Caco-2 (cell line): ENCODE data around the gene MOB3B. TPM values are rescaled to one million over a fixed set of nuclear protein-coding genes. Genes with fewer than 3 reads are reported as not detected.

ENCODE experiments used
- BruUV-seq: library from RNA; stranded (reverse); fragments of 400-500 nt; replicated peaks from 2 replicates; lab custom pipeline; 2021; lab: Mats Ljungman, UMichigan
- CTCF ChIA-PET: fragments of 300-600 bp; sonication (Branson Sonifier 250); formaldehyde crosslinking; loops from one replicate; lab custom pipeline; 2022; ENCODE audit warnings: antibody characterized with exemption; lab: Charles Lee
- POLR2A ChIA-PET: fragments of 300-600 bp; sonication (Branson Sonifier 250); formaldehyde crosslinking; loops from one replicate; lab custom pipeline; 2022; ENCODE audit warnings: antibody characterized with exemption; lab: Charles Lee
- DNase-seq, 2 experiments: peaks; one replicate each; pipeline versions ENCODE4 v3.0.0 to v3.0.0-alpha.2; 2020 to 2022
- H3K27me3 ChIP-seq: replicated peaks from 2 replicates; pipeline ENCODE4 v1.6.0; 2011; ENCODE audit warnings: low read length; ENCODE audit not compliant: control insufficient read depth, insufficient read depth
- H3K36me3 ChIP-seq: 2 replicates; pipeline ENCODE4 v1.5.1; 2011; ENCODE audit warnings: low read length; ENCODE audit not compliant: control insufficient read depth, insufficient read depth
- H3K4me1 ChIP-seq: fragments of 250-450 bp; sonication (Bioruptor Pico); 2 replicates; pipeline ENCODE4 v1.5.1; 2020; ENCODE audit warnings: mild to moderate bottlenecking
- H3K4me3 ChIP-seq: 2 replicates; pipeline ENCODE4 v1.5.1; 2011; ENCODE audit warnings: low read depth, mild to moderate bottlenecking, control low read depth, low read length
- H3K9me3 ChIP-seq: fragments of 250-450 bp; sonication (Bioruptor Pico); 2 replicates; pipeline ENCODE4 v1.5.1; 2020; ENCODE audit warnings: mild to moderate bottlenecking, moderate library complexity
- H3K27ac Mint-ChIP-seq: one replicate; pipeline ENCODE4 v1.8.0; 2022; ENCODE audit warnings: mixed read lengths; ENCODE audit not compliant: unreplicated experiment
- H3K27me3 Mint-ChIP-seq: one replicate; pipeline ENCODE4 v1.8.0; 2022; ENCODE audit warnings: mixed read lengths; ENCODE audit not compliant: insufficient read depth, unreplicated experiment
- H3K36me3 Mint-ChIP-seq: one replicate; pipeline ENCODE4 v1.8.0; 2022; ENCODE audit warnings: mild to moderate bottlenecking, mixed read lengths; ENCODE audit not compliant: insufficient read depth, unreplicated experiment
- H3K4me1 Mint-ChIP-seq: one replicate; pipeline ENCODE4 v1.8.0; 2022; ENCODE audit warnings: low read depth, mixed read lengths; ENCODE audit not compliant: unreplicated experiment
- H3K4me3 Mint-ChIP-seq: one replicate; pipeline ENCODE4 v1.8.0; 2022; ENCODE audit warnings: mild to moderate bottlenecking, moderate library complexity, mixed read lengths; ENCODE audit not compliant: unreplicated experiment
- H3K9me3 Mint-ChIP-seq: one replicate; pipeline ENCODE4 v1.8.0; 2022; ENCODE audit warnings: mixed read lengths; ENCODE audit not compliant: unreplicated experiment
- CTCF ChIP-seq, 2 experiments: fragments of 200-600 bp in 1 of 2; IDR thresholded peaks; 1 replicate in 1 of 2; 2 replicates in 1 of 2; pipeline versions ENCODE4 v1.5.1 to v1.8.0; 2011 to 2022; ENCODE audit warnings: antibody characterized with exemption in 1 of 2, control low read depth in 1 of 2, inconsistent platforms in 1 of 2, low read depth in 1 of 2, low read length in 1 of 2, mild to moderate bottlenecking in 1 of 2, moderate library complexity in 1 of 2; ENCODE audit not compliant: insufficient read depth in 1 of 2, severe bottlenecking in 1 of 2, unreplicated experiment in 1 of 2
- intact Hi-C: fragments of 100-400 bp; cut with micrococcal nuclease; formaldehyde crosslinking; loops from one replicate; pipeline ENCODE4 v1.10.0; 2022; ENCODE audit not compliant: unreplicated experiment
- total RNA-seq: library from RNA; stranded (reverse); gene quantifications from 2 replicates; pipeline ENCODE4 v1.2.3, GENCODE V29; 2022

MOB3B gene
- total RNA-seq, 1 experiment from 2014 or later, result 5.3 TPM

GRCh38 chr9:27491154-27491553 lies 38.5 kb downstream of the MOB3B start:
- Histone ChIP-seq H3K36me3 (no peaks in the 10 kb centered on the region), H3K4me3 (no peak overlapping the region), H3K9me3 (no peaks in the 10 kb centered on the region), H3K27me3 (no peaks in the 10 kb centered on the region), H3K4me1 (0 out of 2 replicates have a peak, but pooled peaks cover 5% of the 10 kb centered on the region)
- Mint-ChIP-seq H3K27ac (no peak overlapping the region), H3K4me3 (no peak overlapping the region), H3K4me1 (peaks cover 7% of the 10 kb centered on the region), H3K9me3 (no peaks in the 10 kb centered on the region), H3K36me3 (peaks cover 5% of the 10 kb centered on the region), H3K27me3 (no peaks in the 10 kb centered on the region)
- no TSS peak for BruUV-seq
- CTCF ChIA-PET, result no interaction called here
- intact Hi-C loops, result no loop called here
- POLR2A ChIA-PET, result no interaction called here
- no peak for TF ChIP-seq CTCF (IDR thresholded peaks at IDR 0.05; ENCODE audit: insufficient read depth in 1 of 2, low read depth in 1 of 2, low read length in 1 of 2, severe bottlenecking in 1 of 2, unreplicated experiment in 1 of 2)
- no peak for DNase-seq

DNA sequence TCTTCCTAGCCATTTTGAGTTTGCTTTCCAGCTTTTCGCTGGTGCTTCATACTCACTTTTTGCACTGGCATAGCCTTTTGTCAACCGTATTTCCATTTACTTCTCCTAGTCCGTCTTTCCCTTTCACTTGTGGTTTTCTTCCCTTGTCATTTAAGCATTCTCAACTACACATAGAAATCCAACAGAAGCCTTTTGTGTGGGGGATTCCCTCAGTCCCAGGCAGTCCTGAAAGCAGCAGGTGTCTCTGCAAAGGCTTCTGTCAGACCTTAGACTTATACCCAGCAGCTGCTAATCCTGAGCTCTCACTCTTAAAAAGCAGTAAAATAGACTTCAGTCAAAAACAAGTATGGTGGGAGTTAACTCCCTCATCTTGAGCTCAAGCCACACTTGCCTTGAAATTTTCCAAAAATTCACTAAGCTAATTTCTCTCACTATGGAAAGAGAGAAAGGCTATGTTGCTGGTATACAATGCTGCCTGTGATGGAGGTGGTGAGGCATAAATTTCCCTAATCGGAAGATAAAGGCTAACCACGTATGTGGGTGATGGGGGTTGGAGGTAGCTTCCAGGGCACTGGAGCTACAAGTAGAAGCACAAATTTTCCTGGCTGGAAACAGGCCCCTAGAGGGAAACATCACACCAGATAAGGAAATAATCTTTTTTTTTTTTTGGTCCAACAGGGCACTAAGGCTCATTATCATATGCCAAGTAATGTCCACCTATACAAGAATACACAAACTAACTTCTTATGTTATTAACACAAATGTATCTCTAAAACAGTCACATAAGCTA lies 40.3 kb downstream of the MOB3B start:
- no peak overlapping the region for H3K27ac Mint-ChIP-seq

DNA sequence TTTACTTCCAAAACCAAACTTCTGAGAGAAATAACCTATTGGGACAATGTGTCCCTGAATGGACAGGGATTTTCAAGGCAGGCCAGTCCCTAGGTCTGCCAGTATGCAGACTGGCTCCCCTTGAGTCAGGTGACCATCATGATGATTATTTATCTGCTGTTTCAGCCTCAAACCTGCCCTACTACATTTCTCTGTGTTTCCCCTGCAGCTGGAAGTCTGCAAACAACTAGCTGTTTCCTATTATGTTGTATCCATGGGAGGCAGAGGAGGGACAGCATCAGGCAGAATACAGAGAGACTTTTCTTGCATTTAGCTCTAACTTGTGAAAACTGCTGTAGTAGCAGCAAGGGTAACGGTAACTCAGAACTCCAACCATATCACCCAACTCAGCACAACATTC lies 41.7 kb downstream of the MOB3B start:
- Mint-ChIP-seq H3K27ac (no peak overlapping the region), H3K4me1 (peaks cover 14% of the 10 kb centered on the region), H3K27me3 (no peaks in the 10 kb centered on the region), H3K9me3 (no peaks in the 10 kb centered on the region), H3K4me3 (no peak overlapping the region), H3K36me3 (peaks cover 5% of the 10 kb centered on the region)
- peak; percentile 32 to 35 for DNase-seq
- no peak for TF ChIP-seq CTCF (IDR thresholded peaks at IDR 0.05; ENCODE audit: insufficient read depth in 1 of 2, low read depth in 1 of 2, low read length in 1 of 2, severe bottlenecking in 1 of 2, unreplicated experiment in 1 of 2)
- H3K9me3 ChIP-seq, result no peaks in the 10 kb centered on the region
- no peaks in the 10 kb centered on the region for H3K27me3 ChIP-seq
- H3K4me3 ChIP-seq, result no peak overlapping the region
- intact Hi-C loops, result loop anchor here (5.0 kb wide), 2 partner anchors 39 to 61 kb away; partner anchors contain the start of gene MOB3B
- no TSS peak for BruUV-seq
- 0 out of 2 replicates have a peak, but pooled peaks cover 5% of the 10 kb centered on the region for H3K4me1 ChIP-seq
- H3K36me3 ChIP-seq, result no peaks in the 10 kb centered on the region
- CTCF ChIA-PET, result no interaction called here
- POLR2A ChIA-PET, result no interaction called here

More for the DNA sequence above, 40.3 kb downstream of the MOB3B start:
- no TSS peak for BruUV-seq
- peaks cover 14% of the 10 kb centered on the region for H3K4me1 Mint-ChIP-seq
- H3K4me1 ChIP-seq, result 0 out of 2 replicates have a peak, but pooled peaks cover 5% of the 10 kb centered on the region
- H3K4me3 ChIP-seq, result no peak overlapping the region
- H3K9me3 Mint-ChIP-seq, result no peaks in the 10 kb centered on the region
- peaks cover 5% of the 10 kb centered on the region for H3K36me3 Mint-ChIP-seq
- DNase-seq, result no peak
- no peaks in the 10 kb centered on the region for H3K27me3 Mint-ChIP-seq
- ChIA-PET POLR2A (no interaction called here), CTCF (interaction anchor here (0.6 to 0.8 kb wide), 3 partner anchors 19 to 156 kb away, joined by 3 to 4 read pairs (median 4); no protein-coding TSS in a partner anchor)
- H3K4me3 Mint-ChIP-seq, result no peak overlapping the region
- H3K9me3 ChIP-seq, result no peaks in the 10 kb centered on the region
- H3K36me3 ChIP-seq, result no peaks in the 10 kb centered on the region
- TF ChIP-seq CTCF (IDR thresholded peaks at IDR 0.05; ENCODE audit: insufficient read depth in 1 of 2, low read depth in 1 of 2, low read length in 1 of 2, severe bottlenecking in 1 of 2, unreplicated experiment in 1 of 2), result no peak
- no peaks in the 10 kb centered on the region for H3K27me3 ChIP-seq
- intact Hi-C loops, result loop anchor here (5.0 kb wide), 2 partner anchors 38 to 62 kb away; partner anchors contain the start of gene MOB3B
